Neural crest cell (in vitro differentiated cells): ENCODE measurements around the gene CCDC34. TPM values are rescaled to one million over a fixed set of nuclear protein-coding genes. Genes with fewer than 3 reads are reported as not detected.

Experiments
- DNase-seq: peaks from one replicate; pipeline ENCODE4 v3.0.0; 2021; ENCODE audit warnings: low read depth, mixed read lengths, low spot score
- H3K27ac Mint-ChIP-seq: one replicate; pipeline ENCODE4 v1.8.0; 2021; ENCODE audit warnings: mild to moderate bottlenecking, mixed read lengths; ENCODE audit not compliant: unreplicated experiment
- H3K27me3 Mint-ChIP-seq: 2 replicates; pipeline ENCODE4 v1.8.0; 2021; ENCODE audit warnings: low read depth, mild to moderate bottlenecking, mixed read lengths
- H3K36me3 Mint-ChIP-seq: 2 replicates; pipeline ENCODE4 v1.8.0; 2021; ENCODE audit warnings: low read depth, mild to moderate bottlenecking, mixed read lengths
- H3K4me1 Mint-ChIP-seq: 2 replicates; pipeline ENCODE4 v1.8.0; 2021; ENCODE audit warnings: mixed read lengths
- H3K4me3 Mint-ChIP-seq: one replicate; pipeline ENCODE4 v1.8.0; 2021; ENCODE audit warnings: mild to moderate bottlenecking, mixed read lengths
- H3K9me3 Mint-ChIP-seq: 2 replicates; pipeline ENCODE4 v1.8.0; 2021; ENCODE audit warnings: mixed read lengths
- total RNA-seq: library from RNA; stranded (reverse); gene quantifications from 2 replicates; pipeline ENCODE4 v1.2.1, GENCODE V29; 2021
- TF ChIP-seq, protein P1 (sequence below): fragments of 200-600 bp; sonication (generic); conservative IDR thresholded peaks from 2 replicates; pipeline ENCODE4 v1.5.0; 2021; ENCODE audit warnings: antibody characterized with exemption, mild to moderate bottlenecking

Gene CCDC34
- total RNA-seq, 1 donor from 2014 or later: 38.6 TPM

DNA sequence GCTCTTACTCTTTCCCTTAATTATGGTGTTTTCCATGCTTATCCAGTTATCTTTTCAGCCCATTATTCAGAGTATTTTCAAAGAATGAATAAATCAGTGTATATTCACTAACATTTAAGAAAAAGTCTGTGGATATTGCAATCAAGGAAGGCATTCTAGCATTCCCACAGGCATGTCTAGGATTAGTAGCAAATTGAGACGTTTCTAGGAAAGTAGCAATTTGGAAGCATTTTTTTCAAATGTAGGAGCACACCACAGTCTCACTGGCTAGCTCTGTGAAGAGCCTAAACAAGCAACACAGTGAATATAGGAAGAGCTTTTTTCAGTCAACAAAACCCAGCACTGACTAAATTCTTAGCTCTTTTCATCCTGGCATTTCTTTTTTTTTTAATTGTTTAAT is 65.4 kb downstream of the CCDC34 start:
- Mint-ChIP-seq H3K27me3 (no peaks in the 10 kb centered on the region), H3K4me3 (no peak overlapping the region), H3K4me1 (peaks cover 11% of the 10 kb centered on the region), H3K27ac (no peak overlapping the region), H3K9me3 (peaks cover 4% of the 10 kb centered on the region), H3K36me3 (peaks cover 2% of the 10 kb centered on the region)
- TF ChIP-seq, protein P1, sequence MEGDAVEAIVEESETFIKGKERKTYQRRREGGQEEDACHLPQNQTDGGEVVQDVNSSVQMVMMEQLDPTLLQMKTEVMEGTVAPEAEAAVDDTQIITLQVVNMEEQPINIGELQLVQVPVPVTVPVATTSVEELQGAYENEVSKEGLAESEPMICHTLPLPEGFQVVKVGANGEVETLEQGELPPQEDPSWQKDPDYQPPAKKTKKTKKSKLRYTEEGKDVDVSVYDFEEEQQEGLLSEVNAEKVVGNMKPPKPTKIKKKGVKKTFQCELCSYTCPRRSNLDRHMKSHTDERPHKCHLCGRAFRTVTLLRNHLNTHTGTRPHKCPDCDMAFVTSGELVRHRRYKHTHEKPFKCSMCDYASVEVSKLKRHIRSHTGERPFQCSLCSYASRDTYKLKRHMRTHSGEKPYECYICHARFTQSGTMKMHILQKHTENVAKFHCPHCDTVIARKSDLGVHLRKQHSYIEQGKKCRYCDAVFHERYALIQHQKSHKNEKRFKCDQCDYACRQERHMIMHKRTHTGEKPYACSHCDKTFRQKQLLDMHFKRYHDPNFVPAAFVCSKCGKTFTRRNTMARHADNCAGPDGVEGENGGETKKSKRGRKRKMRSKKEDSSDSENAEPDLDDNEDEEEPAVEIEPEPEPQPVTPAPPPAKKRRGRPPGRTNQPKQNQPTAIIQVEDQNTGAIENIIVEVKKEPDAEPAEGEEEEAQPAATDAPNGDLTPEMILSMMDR: no peak
- DNase-seq: no peak

DNA sequence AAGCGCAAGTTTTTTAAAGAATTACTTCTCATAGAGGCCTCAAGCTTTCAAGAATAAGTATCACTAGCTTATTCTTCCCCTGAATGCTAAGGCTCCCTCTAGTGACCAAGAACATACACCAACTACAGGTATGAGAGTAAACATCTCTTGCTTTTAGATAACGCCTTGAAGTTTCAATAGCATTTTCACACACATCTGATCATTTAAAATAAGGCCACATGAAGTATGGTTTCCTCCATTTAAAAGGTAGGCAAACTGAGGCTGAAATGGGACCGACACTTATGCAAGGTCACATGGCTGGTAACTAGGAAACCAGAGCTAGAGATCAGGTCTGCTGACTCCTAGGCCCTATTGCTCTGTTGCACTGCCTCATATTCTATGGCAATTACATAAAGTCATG is 66.5 kb downstream of the CCDC34 start:
- Mint-ChIP-seq H3K27ac (no peak overlapping the region), H3K4me3 (no peak overlapping the region), H3K4me1 (peaks cover 11% of the 10 kb centered on the region), H3K9me3 (peaks cover 9% of the 10 kb centered on the region), H3K27me3 (no peaks in the 10 kb centered on the region), H3K36me3 (peaks cover 7% of the 10 kb centered on the region)
- no peak for DNase-seq
- TF ChIP-seq, protein P1: peak; percentile 75

DNA sequence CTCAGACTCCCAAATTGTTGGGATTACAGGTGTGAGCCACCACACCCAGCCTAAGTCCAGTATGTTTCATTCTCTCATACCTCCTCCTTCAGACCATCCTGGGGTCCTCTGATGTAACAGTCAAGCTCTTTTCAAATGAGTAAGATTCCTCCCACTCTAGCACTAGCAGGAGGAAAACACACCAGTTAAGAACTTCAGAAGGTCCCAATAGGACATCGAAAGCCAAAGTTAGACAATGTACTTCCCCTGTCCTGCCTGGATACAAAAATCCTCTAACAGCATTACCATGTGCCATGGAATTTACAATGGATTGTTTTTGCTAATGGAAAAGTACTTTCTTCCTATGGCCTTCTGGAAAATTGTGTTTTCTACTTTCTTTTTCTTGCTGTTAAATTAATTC is 67.1 kb downstream of the CCDC34 start:
- TF ChIP-seq, protein P1: no peak

DNA sequence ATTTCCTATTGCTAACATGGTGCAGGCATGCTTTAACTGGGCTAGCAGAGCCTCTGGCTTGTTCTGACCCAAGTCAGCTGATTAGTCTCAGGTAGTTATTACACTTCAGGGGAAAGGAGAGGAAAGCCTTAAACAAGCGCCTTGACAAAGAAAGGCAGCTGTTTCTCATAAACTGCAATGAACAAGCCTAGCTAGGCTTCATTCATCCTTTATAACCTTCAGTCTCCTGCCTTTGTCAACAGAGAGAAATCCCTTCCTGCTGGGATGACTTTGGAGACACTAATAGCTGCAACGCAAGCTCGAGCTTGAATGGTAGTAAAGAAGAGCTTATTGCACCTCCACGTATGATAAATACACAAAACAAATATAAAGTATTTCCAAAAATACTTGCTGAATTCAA is 68.4 kb downstream of the CCDC34 start:
- H3K4me1 Mint-ChIP-seq: peaks cover 13% of the 10 kb centered on the region
- TF ChIP-seq, protein P1: no peak
- DNase-seq: no peak
- H3K27ac Mint-ChIP-seq: peak overlapping the region; percentile 72
- H3K4me3 Mint-ChIP-seq: no peak overlapping the region
- peaks cover 19% of the 10 kb centered on the region for H3K9me3 Mint-ChIP-seq
- peaks cover 13% of the 10 kb centered on the region for H3K36me3 Mint-ChIP-seq
- H3K27me3 Mint-ChIP-seq: no peaks in the 10 kb centered on the region

More for the DNA sequence above, 67.1 kb downstream of the CCDC34 start:
- Mint-ChIP-seq H3K9me3 (peaks cover 13% of the 10 kb centered on the region), H3K4me1 (peaks cover 11% of the 10 kb centered on the region), H3K27me3 (no peaks in the 10 kb centered on the region), H3K36me3 (peaks cover 12% of the 10 kb centered on the region), H3K4me3 (no peak overlapping the region), H3K27ac (no peak overlapping the region)
- no peak for DNase-seq

DNA sequence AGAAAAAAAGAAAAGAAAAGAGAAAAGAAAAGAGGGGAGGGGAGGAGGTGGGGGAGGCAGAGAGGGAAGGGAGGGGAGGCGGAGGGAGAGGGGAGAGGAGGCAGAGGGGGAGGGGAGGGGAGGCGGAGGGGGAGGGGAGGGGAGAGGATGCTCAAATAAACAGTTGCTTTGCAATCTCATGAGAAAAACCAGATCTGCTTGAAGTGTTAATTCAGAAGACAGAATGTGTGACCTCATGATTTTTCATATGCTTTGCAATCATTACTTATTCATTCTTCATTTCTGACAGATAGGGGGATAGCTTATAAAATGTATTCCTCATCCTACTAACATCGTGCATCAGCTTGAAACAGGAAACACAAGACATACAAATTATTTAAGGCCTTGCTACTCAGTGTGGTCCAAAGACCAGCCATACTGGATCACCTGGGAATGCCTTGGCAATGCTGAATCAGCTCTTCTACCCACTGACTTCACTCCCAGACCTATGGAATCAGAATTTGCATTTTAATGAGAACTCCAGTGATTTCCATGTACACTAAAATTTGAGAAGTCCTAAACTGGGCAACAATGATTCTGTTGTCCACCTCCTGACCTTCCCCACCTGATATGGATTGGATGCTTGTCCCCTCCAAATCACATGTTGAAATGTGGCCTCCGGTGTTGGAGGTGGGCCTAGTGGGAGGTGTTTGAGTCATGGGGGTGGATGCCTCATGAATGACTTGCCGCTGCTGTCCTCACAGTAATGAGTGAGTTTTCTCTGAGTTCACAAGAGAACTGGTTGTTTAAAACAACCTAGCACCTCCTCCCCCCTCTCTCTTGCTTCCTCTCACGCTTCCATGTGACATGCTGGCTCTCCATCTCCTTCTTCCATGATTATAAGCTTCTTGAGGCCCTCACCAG is 69.2 kb downstream of the CCDC34 start:
- peaks cover 20% of the 10 kb centered on the region for H3K9me3 Mint-ChIP-seq
- TF ChIP-seq, protein P1: no peak
- H3K27ac Mint-ChIP-seq: peak overlapping the region; percentile 2
- no peak for DNase-seq
- peaks cover 13% of the 10 kb centered on the region for H3K36me3 Mint-ChIP-seq
- no peaks in the 10 kb centered on the region for H3K27me3 Mint-ChIP-seq
- H3K4me3 Mint-ChIP-seq: no peak overlapping the region
- H3K4me1 Mint-ChIP-seq: peaks cover 13% of the 10 kb centered on the region
